Loucy (cell line): Measurements from ENCODE around the gene ILDR1.

ENCODE experiments used
- H2AFZ ChIP-seq: fragments of 200-600 bp; sonication (generic); 2 replicates; pipeline ENCODE4 v1.6.0; 2016; ENCODE audit warnings: antibody characterized with exemption, mild to moderate bottlenecking, low read length, moderate library complexity
- H3F3A ChIP-seq: fragments of 200-600 bp; 2 replicates; pipeline ENCODE4 v1.6.0; 2016; ENCODE audit warnings: antibody characterized with exemption, low read depth, mild to moderate bottlenecking
- H3K27me3 ChIP-seq: fragments of 200-600 bp; sonication (generic); 2 replicates; pipeline ENCODE4 v1.6.1; 2014; ENCODE audit warnings: low read length, mild to moderate bottlenecking; ENCODE audit not compliant: insufficient read depth, poor library complexity, severe bottlenecking
- H3K36me3 ChIP-seq: fragments of 200-600 bp; sonication (generic); 2 replicates; pipeline ENCODE4 v1.6.1; 2016; ENCODE audit warnings: low read length; ENCODE audit not compliant: insufficient read depth
- H3K4me1 ChIP-seq: fragments of 200-600 bp; sonication (generic); 2 replicates; pipeline ENCODE4 v1.5.1; 2014; ENCODE audit warnings: low read length, mild to moderate bottlenecking; ENCODE audit not compliant: insufficient read depth, poor library complexity, severe bottlenecking
- H3K4me2 ChIP-seq: fragments of 200-600 bp; sonication (generic); 2 replicates; pipeline ENCODE4 v1.6.0; 2014; ENCODE audit warnings: antibody characterized with exemption, low read length, low read depth, mild to moderate bottlenecking; ENCODE audit not compliant: poor library complexity, severe bottlenecking
- H3K4me3 ChIP-seq: fragments of 200-600 bp; sonication (generic); 2 replicates; pipeline ENCODE4 v1.5.1; 2014; ENCODE audit warnings: low read length, mild to moderate bottlenecking, mixed read lengths; ENCODE audit not compliant: poor library complexity, severe bottlenecking
- H3K79me2 ChIP-seq: fragments of 200-600 bp; sonication (generic); 2 replicates; pipeline ENCODE4 v1.6.1; 2014; ENCODE audit warnings: low read length; ENCODE audit not compliant: insufficient read depth
- H3K9ac ChIP-seq: fragments of 200-600 bp; sonication (generic); 2 replicates; pipeline ENCODE4 v1.6.0; 2014; ENCODE audit warnings: mild to moderate bottlenecking, low read depth, low read length, moderate library complexity; ENCODE audit not compliant: poor library complexity, severe bottlenecking
- H3K9me2 ChIP-seq: fragments of 200-600 bp; sonication (generic); replicated peaks from 2 replicates; pipeline ENCODE4 v1.6.1; 2016; ENCODE audit warnings: low read depth, low read length, mixed read lengths
- H3K9me3 ChIP-seq: fragments of 200-600 bp; sonication (generic); 2 replicates; pipeline ENCODE4 v1.6.1; 2014; ENCODE audit warnings: mild to moderate bottlenecking, antibody characterized with exemption, low read length, low read depth; ENCODE audit not compliant: insufficient read depth
- H4K20me1 ChIP-seq: fragments of 200-600 bp; sonication (generic); 2 replicates; pipeline ENCODE4 v1.6.0; 2014; ENCODE audit warnings: antibody characterized with exemption, low read length, mild to moderate bottlenecking; ENCODE audit not compliant: insufficient read depth, poor library complexity, severe bottlenecking
- CTCF ChIP-seq: fragments of 200-600 bp; sonication (generic); conservative IDR thresholded peaks from 2 replicates; pipeline ENCODE4 v1.5.1; 2014; ENCODE audit warnings: mild to moderate bottlenecking, antibody characterized with exemption, low read length
- EZH2phosphoT487 ChIP-seq: fragments of 200-600 bp; IDR thresholded peaks from 2 replicates; pipeline ENCODE4 v1.6.1; 2018; ENCODE audit warnings: antibody characterized with exemption, mild to moderate bottlenecking, moderate library complexity, borderline replicate concordance

Gene ILDR1

DNA sequence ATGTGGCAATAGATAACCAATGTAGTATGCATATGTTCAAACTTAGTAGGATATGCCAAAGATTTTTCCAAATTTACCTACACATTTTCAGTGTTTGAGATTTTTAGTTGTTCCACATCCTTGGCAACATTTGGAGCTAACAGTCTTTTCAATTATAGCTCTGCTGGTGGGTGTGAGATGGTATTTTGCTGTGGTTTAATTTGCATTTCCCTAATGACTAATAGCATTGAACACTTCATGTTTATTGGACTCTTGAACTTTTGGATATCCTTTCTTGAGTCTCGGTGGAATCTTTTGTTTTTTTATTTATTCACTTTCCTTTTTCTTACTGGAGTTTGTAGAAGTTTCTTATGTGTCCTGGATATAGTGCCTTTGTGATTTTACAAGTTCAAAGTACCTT is 11.0 kb upstream of the ILDR1 start:
- Histone ChIP-seq H4K20me1 (no peaks in the 10 kb centered on the region), H3K4me1 (peaks cover 15% of the 10 kb centered on the region), H3K36me3 (no peaks in the 10 kb centered on the region), H3K9me2 (no peaks in the 10 kb centered on the region), H3K4me3 (no peak overlapping the region), H3K9me3 (peaks cover 22% of the 10 kb centered on the region), H3K4me2 (no peak overlapping the region), H3F3A (no peaks in the 10 kb centered on the region), H3K27me3 (no peaks in the 10 kb centered on the region), H2AFZ (no peak overlapping the region), H3K79me2 (no peaks in the 10 kb centered on the region), H3K9ac (no peak overlapping the region)
- TF ChIP-seq EZH2phosphoT487 (no peak), CTCF (no peak)

- Histone ChIP-seq H3K4me1 (peaks cover 15% of the 10 kb centered on the region), H3K4me2 (no peak overlapping the region), H3K36me3 (no peaks in the 10 kb centered on the region), H3F3A (no peaks in the 10 kb centered on the region), H3K9ac (no peak overlapping the region), H4K20me1 (no peaks in the 10 kb centered on the region), H3K9me3 (peaks cover 19% of the 10 kb centered on the region), H3K9me2 (no peaks in the 10 kb centered on the region), H3K4me3 (no peak overlapping the region), H2AFZ (no peak overlapping the region), H3K79me2 (no peaks in the 10 kb centered on the region), H3K27me3 (no peaks in the 10 kb centered on the region)
- TF ChIP-seq CTCF: no peak
- TF ChIP-seq EZH2phosphoT487: no peak
Measured at GRCh38 chr3:122032531-122032930, 10.5 kb upstream of the ILDR1 start.

GRCh38 chr3:122031123-122031468 is 9.0 kb upstream of the ILDR1 start:
- no peak for TF ChIP-seq CTCF
- no peak for TF ChIP-seq EZH2phosphoT487
- Histone ChIP-seq H3K4me3 (peak overlapping the region; percentile 24), H3K9me3 (peaks cover 12% of the 10 kb centered on the region), H4K20me1 (no peaks in the 10 kb centered on the region), H3K9ac (peak overlapping the region; percentile 45), H3K27me3 (no peaks in the 10 kb centered on the region), H3F3A (no peaks in the 10 kb centered on the region), H2AFZ (peak overlapping the region; percentile 78), H3K79me2 (no peaks in the 10 kb centered on the region), H3K9me2 (no peaks in the 10 kb centered on the region), H3K4me1 (peaks cover 15% of the 10 kb centered on the region), H3K4me2 (peak overlapping the region; percentile 63), H3K36me3 (no peaks in the 10 kb centered on the region)
